DMS114 treated with DMSO at 0.1 percent for 48 hours (cell line): ENCODE results near the gene MSRB1.
"Not testable (repeated sequence)": the region's sequence is repeated elsewhere in the genome, so short reads cannot be mapped to it uniquely, and the experiment has no call there.

Source experiments
- DNase-seq: peaks from one replicate; lab custom pipeline; 2025; ENCODE audit not compliant: unreplicated experiment; lab: John Stamatoyannopoulos, UW

MSRB1 gene

GRCh38 chr16:1903845-1904840 is 38.9 kb downstream of the MSRB1 start:
- no peak for DNase-seq

GRCh38 chr16:1903220-1903574 is 39.8 kb downstream of the MSRB1 start:
- no peak for DNase-seq

- no peak for DNase-seq
Observed at GRCh38 chr16:1902547-1903219, 40.3 kb downstream of the MSRB1 start.

GRCh38 chr16:1900452-1900774 is 42.6 kb downstream of the MSRB1 start:
- no peak for DNase-seq

- no peak for DNase-seq
Observed at GRCh38 chr16:1899641-1900451, 43.2 kb downstream of the MSRB1 start.

GRCh38 chr16:1897692-1898091 is 45.3 kb downstream of the MSRB1 start:
- DNase-seq, result not testable (repeated sequence)

- DNase-seq, result no peak
Observed at GRCh38 chr16:1895949-1896675, 46.9 kb downstream of the MSRB1 start.

- no peak for DNase-seq
Observed at GRCh38 chr16:1895068-1895467, 47.9 kb downstream of the MSRB1 start.

GRCh38 chr16:1890708-1891050 is 52.3 kb downstream of the MSRB1 start:
- no peak for DNase-seq

- no peak for DNase-seq
Observed at GRCh38 chr16:1890024-1890707, 52.8 kb downstream of the MSRB1 start.
